ENCODE data around the gene GAS7.

Gene GAS7

GRCh38 chr17:10171122-10171571, 27.3 kb downstream of the GAS7 start:
- DNase-seq (ENCODE audit: low spot score), result no peak

- DNase-seq (ENCODE audit: low spot score), result no peak
These were observed 28.2 kb downstream of the GAS7 start for GRCh38 chr17:10170233-10170632.

- no peak for DNase-seq (ENCODE audit: low spot score)
These were observed 29.1 kb downstream of the GAS7 start for GRCh38 chr17:10169290-10169689.

- DNase-seq (ENCODE audit: low spot score), result no peak
These were observed 32.0 kb downstream of the GAS7 start for GRCh38 chr17:10166176-10166935.

DNA sequence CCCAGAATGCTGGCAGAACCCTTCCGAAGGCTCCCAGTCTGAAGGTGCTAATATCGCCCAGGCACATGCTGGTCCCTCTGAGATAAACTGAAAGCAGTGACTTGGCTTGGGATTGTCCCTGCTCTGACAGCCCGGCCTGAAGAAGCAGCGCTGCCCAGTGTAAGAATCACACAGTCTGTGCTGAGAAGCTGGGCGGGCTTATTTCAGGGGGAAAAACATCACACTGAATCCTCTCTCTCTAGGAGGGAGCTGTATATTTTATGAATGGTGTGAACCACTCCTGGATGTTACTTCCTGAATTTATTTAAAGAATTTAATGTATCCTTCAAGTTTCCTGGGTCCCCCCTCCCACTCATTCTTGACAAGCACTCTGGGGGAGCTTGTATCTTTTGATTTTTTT, 36.3 kb downstream of the GAS7 start:
- DNase-seq (ENCODE audit: low spot score), result no peak

DNA sequence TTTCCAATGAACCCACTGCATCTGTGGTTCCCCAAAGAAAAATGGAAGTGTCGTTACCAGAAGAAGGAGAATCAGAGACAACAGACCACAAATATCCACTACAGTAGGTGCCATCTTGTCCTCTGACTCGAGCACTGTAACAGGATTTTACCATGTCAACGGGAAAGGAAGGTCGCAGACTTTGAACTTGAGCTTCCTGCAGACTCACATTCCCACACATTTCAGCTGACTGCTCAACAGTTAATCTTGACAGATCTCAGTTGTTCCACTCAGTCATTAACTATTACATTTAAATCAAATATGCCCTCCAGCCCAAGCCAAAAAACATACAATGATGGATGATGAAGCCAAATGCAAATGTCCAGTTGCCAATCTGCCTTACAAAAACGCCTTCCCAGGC, 37.0 kb downstream of the GAS7 start:
- no peak for DNase-seq (ENCODE audit: low spot score)

DNA sequence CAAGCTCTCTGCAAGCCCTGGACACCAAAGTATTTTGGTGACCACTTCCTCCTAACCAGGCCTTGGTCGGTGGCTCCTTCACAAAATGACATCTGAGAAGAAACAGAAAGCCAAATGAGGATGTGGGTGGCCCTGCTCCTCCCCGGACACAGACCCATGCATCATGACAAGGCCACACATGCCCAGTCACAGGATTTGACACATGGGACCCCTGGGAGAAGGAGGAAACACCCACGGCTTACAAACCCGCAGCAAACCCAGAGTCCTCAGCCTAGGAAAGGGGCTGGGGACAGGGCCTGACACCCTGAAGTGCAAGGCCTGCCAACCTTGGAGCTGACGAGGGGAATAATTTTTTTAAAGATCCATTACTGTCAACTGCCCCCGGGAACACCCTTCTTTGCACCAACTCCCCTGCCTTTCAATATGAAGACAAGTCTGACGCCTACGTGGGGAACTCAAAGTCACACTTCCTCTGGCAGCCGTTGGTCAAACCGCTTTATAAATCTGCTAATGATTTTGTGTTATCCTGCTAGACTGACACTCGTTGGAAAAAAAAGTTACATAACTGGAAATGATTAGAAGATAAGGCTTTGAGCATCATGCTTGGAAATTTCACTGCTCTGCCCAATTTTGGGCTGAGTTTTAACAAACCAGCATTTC, 41.3 kb downstream of the GAS7 start:
- no peak for DNase-seq (ENCODE audit: low spot score)

DNA sequence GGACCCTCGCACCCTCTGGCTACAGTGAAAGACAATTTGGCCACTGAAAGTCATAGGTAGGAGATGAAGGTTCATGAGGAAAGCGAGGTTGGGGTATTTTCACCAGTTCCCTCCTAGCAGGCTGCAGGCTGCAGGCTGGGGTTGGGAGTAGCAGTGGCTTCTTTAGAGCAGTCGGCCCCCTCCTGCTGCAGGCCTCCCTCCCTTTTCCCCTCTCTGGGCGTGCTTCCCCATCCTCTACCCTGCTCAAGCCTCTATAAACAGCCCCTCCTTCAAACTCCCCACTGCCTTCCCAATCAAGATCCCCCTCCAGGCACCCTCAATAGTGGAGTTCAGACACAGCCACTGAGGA, 41.8 kb downstream of the GAS7 start:
- no peak for DNase-seq (ENCODE audit: low spot score)

DNA sequence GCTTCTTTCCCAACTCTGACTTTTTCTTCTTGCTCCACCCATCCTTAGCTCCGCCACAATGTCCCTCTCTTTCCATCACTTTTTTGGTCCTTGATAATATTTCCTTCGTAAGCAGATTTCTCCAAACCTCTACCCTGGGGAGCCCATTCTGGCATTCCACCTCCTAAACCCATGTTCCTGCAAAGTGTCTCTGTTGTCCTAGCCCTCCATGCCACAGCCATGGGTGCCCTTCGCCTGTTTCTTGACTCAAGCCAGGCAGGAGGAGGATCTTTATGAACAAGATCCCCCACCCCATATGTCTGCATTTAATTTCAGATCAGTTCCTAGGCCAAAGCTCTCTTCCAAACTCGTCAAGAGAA, 42.4 kb downstream of the GAS7 start:
- DNase-seq (ENCODE audit: low spot score), result no peak

GRCh38 chr17:10155371-10156076, 42.9 kb downstream of the GAS7 start:
- DNase-seq (ENCODE audit: low spot score), result no peak

DNA sequence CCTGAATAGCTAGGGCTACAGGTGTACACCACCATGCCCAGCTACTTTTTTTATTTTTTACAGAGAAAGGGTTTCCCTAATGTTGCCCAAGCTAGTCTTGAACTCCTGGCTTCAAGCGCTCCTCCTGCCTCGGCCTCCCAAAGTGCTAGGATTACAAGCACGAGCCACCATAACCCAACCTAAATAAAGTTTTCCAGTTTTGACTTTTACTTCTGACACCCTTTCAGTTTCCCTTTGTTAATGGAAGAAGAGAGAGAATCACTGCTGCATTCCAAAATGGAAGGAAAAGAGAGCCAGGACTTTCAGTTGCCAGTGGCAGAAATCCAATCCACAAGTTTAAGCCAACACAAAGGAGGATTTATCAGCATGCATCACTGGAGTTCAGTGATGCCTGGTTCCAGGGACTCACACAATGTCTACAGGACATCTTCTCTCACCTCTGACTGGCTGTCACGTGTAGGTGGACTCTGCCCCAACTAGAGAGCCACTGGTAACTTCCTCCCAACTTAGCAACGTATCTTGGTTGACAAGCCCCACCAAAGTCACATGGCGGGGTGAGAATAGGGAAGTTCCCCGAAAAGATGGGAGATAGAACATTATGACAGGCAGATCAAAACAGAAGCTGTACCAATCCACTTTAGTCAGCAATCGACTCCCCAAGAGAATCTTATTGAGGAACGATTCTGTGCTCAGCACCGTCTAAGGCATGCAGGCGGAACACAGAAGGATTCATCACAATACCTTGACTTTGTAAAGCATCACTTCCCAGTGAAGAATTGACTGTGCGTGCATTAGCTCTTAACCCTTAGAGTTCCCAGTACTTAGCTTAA, 46.5 kb downstream of the GAS7 start:
- no peak for DNase-seq (ENCODE audit: low spot score)

GRCh38 chr17:10149573-10150399, 48.6 kb downstream of the GAS7 start:
- peak; percentile 2 for DNase-seq (ENCODE audit: low spot score)

- DNase-seq (ENCODE audit: low spot score), result no peak
These were observed 50.5 kb downstream of the GAS7 start for GRCh38 chr17:10147761-10148415.

DNA sequence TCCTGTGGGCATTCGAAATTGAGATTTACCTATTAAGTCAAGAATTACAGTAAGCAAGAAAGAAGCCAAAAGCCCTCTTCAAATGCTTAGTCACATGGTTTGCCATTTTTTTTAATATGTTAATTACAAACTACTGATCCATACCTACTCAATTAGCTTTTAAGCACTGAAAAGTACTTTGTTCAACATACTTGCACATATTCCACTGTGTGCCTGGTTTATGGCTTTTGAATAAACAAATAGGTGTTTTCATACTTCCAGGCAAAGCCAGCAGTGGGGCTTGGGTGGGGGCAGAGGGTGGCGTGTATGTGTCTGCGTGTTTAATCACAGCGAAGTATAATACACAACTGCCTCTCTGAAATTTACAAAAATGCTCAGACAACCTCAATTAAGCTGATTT, 51.4 kb downstream of the GAS7 start:
- no peak for DNase-seq (ENCODE audit: low spot score)

GRCh38 chr17:10144982-10145381, 53.4 kb downstream of the GAS7 start:
- no peak for DNase-seq (ENCODE audit: low spot score)

DNA sequence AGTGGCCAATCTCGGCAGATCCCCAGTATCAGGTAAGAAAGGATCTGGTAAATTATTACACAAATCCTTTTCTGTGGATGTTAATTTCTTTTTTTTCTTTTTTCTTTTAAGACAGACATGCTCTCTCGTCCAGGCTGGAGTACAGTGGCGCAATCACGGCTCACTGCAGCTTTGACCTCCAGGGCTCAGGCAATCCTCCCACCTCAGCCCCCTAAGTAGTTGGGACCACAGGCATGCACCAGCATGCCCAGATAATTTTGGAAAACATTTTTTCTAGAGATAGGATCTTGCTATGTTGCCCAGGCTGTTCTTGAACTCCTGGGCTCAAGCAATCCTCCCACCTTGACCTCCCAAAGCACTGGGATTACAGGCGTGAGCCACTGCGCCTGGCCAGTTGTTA, 54.0 kb downstream of the GAS7 start:
- DNase-seq (ENCODE audit: low spot score), result no peak

DNA sequence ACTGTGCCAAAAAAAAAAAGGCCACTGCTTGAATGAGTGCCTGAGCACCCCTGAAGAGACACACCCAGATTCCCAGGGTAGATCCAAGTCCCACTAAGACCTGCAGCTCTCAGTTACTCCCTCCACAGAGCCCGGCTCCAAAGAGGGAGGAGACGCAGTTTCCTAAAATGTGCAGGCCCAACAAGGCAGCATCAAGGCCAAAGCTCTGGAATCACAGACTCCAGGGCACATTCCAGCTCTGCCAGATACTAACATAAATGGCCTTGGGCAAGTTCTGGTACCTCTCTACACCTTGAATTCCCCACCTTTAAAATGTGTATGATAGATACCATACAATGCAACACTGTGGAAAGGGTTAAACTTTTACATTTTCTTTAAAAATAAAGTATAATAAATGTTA, 57.0 kb downstream of the GAS7 start:
- DNase-seq (ENCODE audit: low spot score), result no peak

DNA sequence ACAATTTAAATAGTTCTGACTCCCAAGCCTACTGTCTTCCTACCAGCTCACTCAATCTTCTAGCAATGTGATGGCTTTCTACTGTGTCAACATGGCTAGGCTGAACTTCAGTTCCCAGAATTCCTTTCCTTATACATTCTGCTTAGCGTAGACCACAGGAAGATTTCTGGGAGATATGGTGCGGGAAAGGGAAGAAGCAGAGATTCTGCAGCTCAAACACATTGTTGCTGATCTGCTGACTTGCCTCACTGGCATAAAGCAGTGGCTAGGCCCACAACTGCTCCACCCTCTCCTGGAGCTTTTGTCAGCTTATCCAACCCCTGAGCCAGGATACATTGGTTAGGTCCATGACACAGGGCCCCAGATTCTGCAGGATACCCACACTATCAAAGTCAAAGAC, 58.8 kb downstream of the GAS7 start:
- no peak for DNase-seq (ENCODE audit: low spot score)

DNA sequence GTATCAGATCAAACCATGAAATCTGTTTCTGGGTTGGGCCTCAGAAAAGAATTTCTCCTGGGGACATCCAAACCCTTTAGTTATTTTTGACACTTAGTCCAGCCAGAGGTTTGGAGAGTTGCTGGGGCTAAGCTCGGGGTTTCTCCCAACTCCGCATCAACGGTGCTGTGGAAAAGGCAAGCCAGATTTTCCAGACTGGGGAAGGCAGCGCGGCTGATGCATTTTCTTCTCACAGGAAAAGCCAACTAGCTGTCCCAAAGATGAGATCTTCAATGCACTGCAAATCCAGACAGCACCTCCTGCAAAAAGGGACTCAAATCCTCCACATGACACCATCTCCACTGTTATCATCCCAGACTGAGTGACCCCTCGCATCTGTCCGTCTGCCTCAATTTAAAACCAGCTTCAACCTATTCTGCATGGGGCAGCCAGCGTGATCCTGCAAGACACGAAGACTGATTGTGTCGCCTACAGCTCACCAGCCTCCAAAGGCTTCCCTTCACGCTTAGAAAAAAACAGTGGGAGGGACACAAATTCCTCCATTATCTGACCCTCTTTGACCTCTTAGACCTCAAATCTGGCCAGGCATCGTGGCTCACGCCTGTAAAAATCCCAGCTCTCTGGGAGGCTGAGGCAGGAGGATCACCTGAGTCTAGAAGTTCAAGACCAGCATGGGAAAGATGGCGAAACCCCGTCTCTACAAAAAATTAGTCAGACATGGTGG, 62.0 kb downstream of the GAS7 start:
- no peak for DNase-seq (ENCODE audit: low spot score)

DNA sequence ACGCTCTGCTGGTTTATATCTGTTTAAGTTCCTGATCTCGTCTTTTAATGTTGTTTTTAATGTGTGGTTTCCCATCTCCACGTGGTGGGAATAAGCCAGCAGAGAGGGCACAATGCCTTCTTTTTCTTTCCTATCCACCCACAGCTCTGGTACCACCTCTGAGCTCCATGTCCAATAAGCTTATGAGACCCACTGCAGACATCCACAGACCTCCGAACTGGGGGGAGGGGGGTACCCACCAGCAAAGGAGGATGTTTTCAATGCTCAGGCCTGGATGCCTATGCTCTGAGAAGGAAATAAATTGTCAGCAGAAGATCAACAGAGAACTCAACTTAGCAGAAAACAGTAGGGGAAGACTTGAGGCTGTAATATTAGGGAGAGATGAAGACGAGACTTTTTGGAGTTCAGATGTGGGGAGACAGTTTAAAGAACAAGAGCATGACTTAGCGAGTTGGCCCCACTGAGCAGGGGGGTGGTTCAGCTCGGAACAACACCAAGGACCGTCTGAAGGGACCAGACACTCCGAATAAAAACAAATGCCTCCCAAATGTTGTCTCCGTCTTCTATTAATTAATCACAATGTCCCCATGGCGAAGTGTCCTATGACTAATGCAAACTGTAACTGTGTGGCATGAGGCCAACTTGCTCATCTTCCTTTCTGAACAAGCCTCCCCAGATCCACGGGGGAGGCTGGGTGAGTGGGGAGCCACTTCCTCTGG, 62.7 kb downstream of the GAS7 start:
- DNase-seq (ENCODE audit: low spot score), result no peak

Measured in RKO (cell line).